Hepatocyte (in vitro differentiated cells): Measurements from ENCODE around the gene AIF1. TPM values are rescaled to one million over a fixed set of nuclear protein-coding genes. Genes with fewer than 3 reads are reported as not detected.

Source experiments
- DNase-seq: peaks from one replicate; pipeline ENCODE4 v3.0.0-alpha.2; 2016; ENCODE audit warnings: low spot score
- H2AFZ ChIP-seq: fragments of 200-600 bp; sonication (generic); 2 replicates; pipeline ENCODE4 v1.6.0; 2016; ENCODE audit warnings: antibody characterized with exemption, mild to moderate bottlenecking
- H3K27ac ChIP-seq: fragments of 200-600 bp; sonication (generic); 2 replicates; pipeline ENCODE4 v1.5.1; 2016; ENCODE audit warnings: mild to moderate bottlenecking
- H3K27me3 ChIP-seq: fragments of 200-600 bp; sonication (generic); 2 replicates; pipeline ENCODE4 v1.6.1; 2016
- H3K36me3 ChIP-seq: fragments of 200-600 bp; sonication (generic); replicated peaks from 2 replicates; pipeline ENCODE4 v1.5.1; 2016; ENCODE audit warnings: low read depth; ENCODE audit not compliant: insufficient read depth
- H3K4me1 ChIP-seq: fragments of 200-600 bp; sonication (generic); 2 replicates; pipeline ENCODE4 v1.5.1; 2016; ENCODE audit warnings: mild to moderate bottlenecking, moderate library complexity; ENCODE audit not compliant: insufficient read depth
- H3K4me2 ChIP-seq: fragments of 200-600 bp; sonication (generic); 2 replicates; pipeline ENCODE4 v1.6.0; 2016
- H3K4me3 ChIP-seq: fragments of 200-600 bp; sonication (generic); 2 replicates; pipeline ENCODE4 v1.5.1; 2016; ENCODE audit warnings: mild to moderate bottlenecking
- H3K79me2 ChIP-seq: fragments of 200-600 bp; sonication (generic); 2 replicates; pipeline ENCODE4 v1.6.0; 2017; ENCODE audit warnings: mild to moderate bottlenecking
- H3K9me2 ChIP-seq: fragments of 200-600 bp; sonication (generic); replicated peaks from 2 replicates; pipeline ENCODE4 v1.6.0; 2017; ENCODE audit warnings: mild to moderate bottlenecking; ENCODE audit not compliant: insufficient read depth
- H3K9me3 ChIP-seq: fragments of 200-600 bp; sonication (generic); 2 replicates; pipeline ENCODE4 v1.5.1; 2016; ENCODE audit warnings: low read depth, mild to moderate bottlenecking
- H4K20me1 ChIP-seq: fragments of 200-600 bp; sonication (generic); 2 replicates; pipeline ENCODE4 v1.6.0; 2016; ENCODE audit warnings: mild to moderate bottlenecking; ENCODE audit not compliant: insufficient read depth, poor library complexity, severe bottlenecking
- CTCF ChIP-seq: fragments of 200-600 bp; sonication (generic); IDR thresholded peaks from 2 replicates; pipeline ENCODE4 v1.5.1; 2016; ENCODE audit warnings: antibody characterized with exemption, mild to moderate bottlenecking; ENCODE audit not compliant: poor library complexity
- EZH2 ChIP-seq: fragments of 200-600 bp; sonication (generic); IDR thresholded peaks from 2 replicates; pipeline ENCODE4 v1.6.1; 2016; ENCODE audit warnings: antibody characterized with exemption, mild to moderate bottlenecking, borderline replicate concordance
- EZH2phosphoT487 ChIP-seq: fragments of 200-600 bp; sonication (generic); IDR thresholded peaks from one replicate; pipeline ENCODE4 v1.6.1; 2018; ENCODE audit warnings: antibody characterized with exemption, mild to moderate bottlenecking, low read depth, moderate library complexity; ENCODE audit not compliant: unreplicated experiment, severe bottlenecking
- WGBS: methylation state at CpG from one replicate; pipeline ENCODE4 v1.1.6; 2016; ENCODE audit warnings: low lambda C conversion rate; ENCODE audit errors: missing lambda C conversion rate; 5-methylcytosine and 5-hydroxymethylcytosine counted together
- polyA plus RNA-seq: library from polyadenylated mRNA; unstranded; fragments of >200 nt; fragmentation: Nextera tagmentation; extraction: Ambion mirVana; gene quantifications from 2 replicates; pipeline ENCODE4 v1.2.1, GENCODE V29; 2016
- total RNA-seq: library from RNA; depleted of rRNA; stranded (reverse); fragments of >200 nt; gene quantifications from 2 replicates; pipeline ENCODE4 v1.2.3, GENCODE V29; 2014

AIF1 gene
- total and polyA plus RNA-seq, 2 experiments from 2014 or later: 4.6 to 7.2 TPM

GRCh38 chr6:31639449-31639861 lies 24.4 kb downstream of the AIF1 start:
- Histone ChIP-seq H2AFZ (no peak overlapping the region), H3K36me3 (no peaks in the 10 kb centered on the region), H3K9me3 (no peaks in the 10 kb centered on the region), H3K27me3 (no peaks in the 10 kb centered on the region), H3K9me2 (no peaks in the 10 kb centered on the region), H3K27ac (no peak overlapping the region), H3K4me1 (no peaks in the 10 kb centered on the region), H4K20me1 (peaks cover 3% of the 10 kb centered on the region), H3K79me2 (no peaks in the 10 kb centered on the region), H3K4me2 (no peak overlapping the region), H3K4me3 (no peak overlapping the region)
- TF ChIP-seq EZH2 (no peak), EZH2phosphoT487 (no peak), CTCF (no peak)
- WGBS: 91% methylated on average over 10 of the region's 10 CpGs
- no peak for DNase-seq

- Histone ChIP-seq H3K36me3 (no peaks in the 10 kb centered on the region), H3K9me3 (no peaks in the 10 kb centered on the region), H3K27me3 (no peaks in the 10 kb centered on the region), H3K4me2 (no peak overlapping the region), H3K27ac (no peak overlapping the region), H3K79me2 (no peaks in the 10 kb centered on the region), H3K9me2 (no peaks in the 10 kb centered on the region), H3K4me1 (no peaks in the 10 kb centered on the region), H2AFZ (no peak overlapping the region), H4K20me1 (no peaks in the 10 kb centered on the region), H3K4me3 (no peak overlapping the region)
- 96% methylated on average over 6 of the region's 6 CpGs for WGBS
- DNase-seq: no peak
- TF ChIP-seq CTCF (no peak), EZH2 (no peak), EZH2phosphoT487 (no peak)
Observed at GRCh38 chr6:31640612-31641011, 25.6 kb downstream of the AIF1 start.

GRCh38 chr6:31641370-31641769 lies 26.3 kb downstream of the AIF1 start:
- H3K79me2 ChIP-seq: peaks cover 2% of the 10 kb centered on the region
- H3K9me2 ChIP-seq: no peaks in the 10 kb centered on the region
- H3K36me3 ChIP-seq: no peaks in the 10 kb centered on the region
- TF ChIP-seq CTCF: no peak
- TF ChIP-seq EZH2: no peak
- TF ChIP-seq EZH2phosphoT487: no peak
- no peak overlapping the region for H2AFZ ChIP-seq
- H3K4me2 ChIP-seq: no peak overlapping the region
- no peaks in the 10 kb centered on the region for H4K20me1 ChIP-seq
- H3K4me1 ChIP-seq: no peaks in the 10 kb centered on the region
- H3K27me3 ChIP-seq: no peaks in the 10 kb centered on the region
- no peak overlapping the region for H3K27ac ChIP-seq
- 96% methylated on average over 4 of the region's 4 CpGs for WGBS
- DNase-seq: no peak
- no peak overlapping the region for H3K4me3 ChIP-seq
- no peaks in the 10 kb centered on the region for H3K9me3 ChIP-seq
